Neural crest cell (in vitro differentiated cells): ENCODE results near the gene AP1M1. TPM values are rescaled to one million over a fixed set of nuclear protein-coding genes. Genes with fewer than 3 reads are reported as not detected.
"Not testable (repeated sequence)": the region's sequence is repeated elsewhere in the genome, so short reads cannot be mapped to it uniquely, and the experiment has no call there.

Experiments
- DNase-seq: peaks from one replicate; pipeline ENCODE4 v3.0.0; 2021; ENCODE audit warnings: low read depth, mixed read lengths, low spot score
- H3K27ac Mint-ChIP-seq: one replicate; pipeline ENCODE4 v1.8.0; 2021; ENCODE audit warnings: mild to moderate bottlenecking, mixed read lengths; ENCODE audit not compliant: unreplicated experiment
- H3K27me3 Mint-ChIP-seq: 2 replicates; pipeline ENCODE4 v1.8.0; 2021; ENCODE audit warnings: low read depth, mild to moderate bottlenecking, mixed read lengths
- H3K36me3 Mint-ChIP-seq: 2 replicates; pipeline ENCODE4 v1.8.0; 2021; ENCODE audit warnings: low read depth, mild to moderate bottlenecking, mixed read lengths
- H3K4me1 Mint-ChIP-seq: 2 replicates; pipeline ENCODE4 v1.8.0; 2021; ENCODE audit warnings: mixed read lengths
- H3K4me3 Mint-ChIP-seq: one replicate; pipeline ENCODE4 v1.8.0; 2021; ENCODE audit warnings: mild to moderate bottlenecking, mixed read lengths
- H3K9me3 Mint-ChIP-seq: 2 replicates; pipeline ENCODE4 v1.8.0; 2021; ENCODE audit warnings: mixed read lengths
- total RNA-seq: library from RNA; stranded (reverse); gene quantifications from 2 replicates; pipeline ENCODE4 v1.2.1, GENCODE V29; 2021
- TF ChIP-seq, protein P1 (sequence below): fragments of 200-600 bp; sonication (generic); conservative IDR thresholded peaks from 2 replicates; pipeline ENCODE4 v1.5.0; 2021; ENCODE audit warnings: antibody characterized with exemption, mild to moderate bottlenecking

The AP1M1 gene
- total RNA-seq, 1 donor from 2014 or later = 97.6 TPM

DNA sequence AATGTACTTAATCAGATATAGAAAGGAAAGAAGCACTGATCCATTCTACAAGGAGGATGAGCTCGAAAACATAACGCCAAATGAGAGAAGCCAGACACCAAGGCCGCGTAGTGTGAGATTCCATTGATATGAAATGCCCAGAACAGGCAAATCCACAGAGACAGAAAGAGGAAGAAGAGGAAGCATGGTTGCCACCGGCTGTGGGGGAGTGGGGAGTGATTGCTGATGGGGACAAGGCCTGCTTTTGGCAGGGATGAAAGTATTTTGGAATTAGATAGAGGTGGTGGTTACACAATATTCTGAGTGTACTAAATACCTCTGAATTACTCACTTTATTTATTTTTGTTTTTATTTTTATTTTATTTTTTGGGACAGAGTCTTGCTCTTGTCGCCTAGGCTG, 76.7 kb downstream of the AP1M1 start:
- Mint-ChIP-seq H3K36me3 (no peaks in the 10 kb centered on the region), H3K27ac (no peak overlapping the region), H3K4me1 (peaks cover 9% of the 10 kb centered on the region)

DNA sequence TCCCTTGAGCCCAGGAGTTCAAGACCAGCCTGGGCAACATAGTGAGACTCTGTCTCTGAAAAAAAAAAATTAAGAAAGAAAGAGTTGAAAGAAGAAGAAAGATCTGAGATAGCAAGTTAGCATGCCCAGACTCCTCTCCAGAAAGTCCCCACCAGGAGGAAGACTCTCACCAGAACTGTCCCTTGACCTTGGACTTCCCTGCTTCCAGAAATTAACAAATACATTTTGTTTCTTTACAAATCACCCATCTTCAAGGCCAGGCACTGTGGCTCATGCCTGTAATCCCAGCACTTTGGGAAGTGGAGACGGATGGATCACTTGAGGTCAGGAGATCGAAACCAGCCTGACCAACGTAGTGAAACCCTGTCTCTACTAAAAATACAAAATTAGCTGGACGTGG, 82.6 kb downstream of the AP1M1 start:
- Mint-ChIP-seq H3K36me3 (no peaks in the 10 kb centered on the region), H3K27me3 (peaks cover 4% of the 10 kb centered on the region), H3K9me3 (no peaks in the 10 kb centered on the region), H3K27ac (no peak overlapping the region), H3K4me1 (peaks cover 8% of the 10 kb centered on the region), H3K4me3 (no peak overlapping the region)
- TF ChIP-seq, protein P1, sequence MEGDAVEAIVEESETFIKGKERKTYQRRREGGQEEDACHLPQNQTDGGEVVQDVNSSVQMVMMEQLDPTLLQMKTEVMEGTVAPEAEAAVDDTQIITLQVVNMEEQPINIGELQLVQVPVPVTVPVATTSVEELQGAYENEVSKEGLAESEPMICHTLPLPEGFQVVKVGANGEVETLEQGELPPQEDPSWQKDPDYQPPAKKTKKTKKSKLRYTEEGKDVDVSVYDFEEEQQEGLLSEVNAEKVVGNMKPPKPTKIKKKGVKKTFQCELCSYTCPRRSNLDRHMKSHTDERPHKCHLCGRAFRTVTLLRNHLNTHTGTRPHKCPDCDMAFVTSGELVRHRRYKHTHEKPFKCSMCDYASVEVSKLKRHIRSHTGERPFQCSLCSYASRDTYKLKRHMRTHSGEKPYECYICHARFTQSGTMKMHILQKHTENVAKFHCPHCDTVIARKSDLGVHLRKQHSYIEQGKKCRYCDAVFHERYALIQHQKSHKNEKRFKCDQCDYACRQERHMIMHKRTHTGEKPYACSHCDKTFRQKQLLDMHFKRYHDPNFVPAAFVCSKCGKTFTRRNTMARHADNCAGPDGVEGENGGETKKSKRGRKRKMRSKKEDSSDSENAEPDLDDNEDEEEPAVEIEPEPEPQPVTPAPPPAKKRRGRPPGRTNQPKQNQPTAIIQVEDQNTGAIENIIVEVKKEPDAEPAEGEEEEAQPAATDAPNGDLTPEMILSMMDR = no peak
- no peak for DNase-seq

More for the DNA sequence above, 76.7 kb downstream of the AP1M1 start:
- no peak overlapping the region for H3K4me3 Mint-ChIP-seq
- no peak for DNase-seq
- TF ChIP-seq, protein P1 = no peak
- H3K9me3 Mint-ChIP-seq = no peaks in the 10 kb centered on the region
- H3K27me3 Mint-ChIP-seq = no peaks in the 10 kb centered on the region

DNA sequence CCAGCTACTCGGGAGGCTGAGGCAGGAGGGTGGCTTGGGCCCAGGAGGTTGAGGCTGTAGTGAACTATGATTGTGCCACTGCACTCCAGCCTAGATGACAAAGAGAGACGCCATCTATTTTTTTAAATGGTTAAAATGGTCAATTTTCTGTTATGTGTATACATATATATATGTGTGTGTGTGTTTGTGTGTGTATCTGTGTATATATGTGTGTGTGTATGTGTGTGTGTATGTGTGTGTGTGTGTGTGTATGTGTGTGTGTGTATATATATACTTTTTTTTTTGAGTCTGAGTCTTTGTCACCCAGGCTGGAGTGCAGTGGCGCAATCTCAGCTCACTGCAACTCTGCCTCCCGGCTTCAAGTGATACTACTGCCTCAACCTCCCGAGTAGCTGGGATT, 84.0 kb downstream of the AP1M1 start:
- DNase-seq = no peak
- Mint-ChIP-seq H3K9me3 (no peaks in the 10 kb centered on the region), H3K27ac (no peak overlapping the region), H3K4me1 (peaks cover 10% of the 10 kb centered on the region), H3K4me3 (no peak overlapping the region), H3K36me3 (no peaks in the 10 kb centered on the region), H3K27me3 (peaks cover 10% of the 10 kb centered on the region)
- TF ChIP-seq, protein P1 = no peak

DNA sequence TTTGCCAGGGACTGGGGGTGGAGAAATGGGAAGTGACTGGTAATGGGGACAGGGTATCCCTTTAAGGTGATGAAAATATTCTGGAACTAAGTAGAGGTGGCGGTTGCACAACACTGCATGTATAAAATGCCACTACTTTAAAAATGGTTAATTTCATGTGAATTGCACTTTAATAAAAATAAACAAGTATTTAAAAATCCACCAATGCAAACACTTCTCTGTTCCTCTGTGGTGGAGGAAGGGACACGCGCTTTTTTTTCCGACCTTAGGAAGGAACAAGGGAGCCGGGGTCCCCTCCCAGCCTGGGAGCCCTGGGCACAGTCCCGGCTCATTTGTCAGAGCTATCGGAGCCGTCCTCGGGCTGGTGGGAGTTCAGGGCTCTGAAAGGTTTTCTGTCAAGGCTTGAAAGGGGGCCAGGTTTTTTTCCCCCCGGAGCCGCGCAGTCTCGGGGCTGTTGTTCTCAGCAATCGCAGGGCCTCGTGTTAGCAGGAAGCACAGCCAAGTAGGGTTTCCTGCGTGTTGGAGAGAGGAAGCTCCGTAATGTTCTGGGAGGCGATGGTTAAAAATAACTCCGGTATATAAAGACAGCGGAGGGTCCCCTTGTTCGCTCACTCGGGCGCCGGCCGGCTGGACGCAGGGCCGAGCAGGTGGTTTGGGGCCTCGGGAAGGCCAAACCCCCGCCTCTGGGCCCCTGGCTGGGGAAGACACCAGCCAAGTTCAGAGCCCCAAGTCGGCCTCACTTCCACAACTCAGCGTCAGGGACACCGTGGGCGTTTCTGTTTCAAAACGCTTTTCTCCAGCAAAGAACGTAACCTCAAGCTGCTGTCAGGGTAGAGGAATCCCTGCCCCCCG, 85.7 kb downstream of the AP1M1 start:
- H3K4me1 Mint-ChIP-seq = peaks cover 14% of the 10 kb centered on the region
- no peak overlapping the region for H3K4me3 Mint-ChIP-seq
- H3K27ac Mint-ChIP-seq = peak overlapping the region; percentile 19
- H3K9me3 Mint-ChIP-seq = no peaks in the 10 kb centered on the region
- no peak for DNase-seq
- TF ChIP-seq, protein P1 = no peak
- no peaks in the 10 kb centered on the region for H3K36me3 Mint-ChIP-seq
- H3K27me3 Mint-ChIP-seq = peaks cover 16% of the 10 kb centered on the region

DNA sequence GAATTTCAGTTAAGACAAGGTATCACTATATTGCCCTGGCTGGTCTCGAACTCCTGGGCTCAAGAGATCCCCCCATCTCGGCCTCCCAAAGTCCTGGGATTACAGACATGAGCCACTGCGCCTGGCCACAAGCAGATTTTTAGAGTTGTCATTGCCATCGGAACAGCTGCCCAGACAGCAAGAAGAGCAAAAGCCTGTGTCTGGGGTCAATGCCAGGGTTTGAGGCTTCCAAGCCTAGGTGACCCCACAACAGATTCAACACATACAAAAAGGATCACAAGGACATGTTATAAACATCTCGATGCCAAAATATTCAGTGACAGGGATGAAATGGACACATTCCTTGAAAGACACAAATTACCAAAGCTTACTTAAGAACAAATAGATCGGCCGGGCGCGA, 86.8 kb downstream of the AP1M1 start:
- DNase-seq = no peak
- Mint-ChIP-seq H3K9me3 (no peaks in the 10 kb centered on the region), H3K27me3 (peaks cover 16% of the 10 kb centered on the region), H3K4me1 (peaks cover 14% of the 10 kb centered on the region), H3K36me3 (no peaks in the 10 kb centered on the region), H3K4me3 (no peak overlapping the region), H3K27ac (peak overlapping the region; percentile 57)
- TF ChIP-seq, protein P1 = no peak

DNA sequence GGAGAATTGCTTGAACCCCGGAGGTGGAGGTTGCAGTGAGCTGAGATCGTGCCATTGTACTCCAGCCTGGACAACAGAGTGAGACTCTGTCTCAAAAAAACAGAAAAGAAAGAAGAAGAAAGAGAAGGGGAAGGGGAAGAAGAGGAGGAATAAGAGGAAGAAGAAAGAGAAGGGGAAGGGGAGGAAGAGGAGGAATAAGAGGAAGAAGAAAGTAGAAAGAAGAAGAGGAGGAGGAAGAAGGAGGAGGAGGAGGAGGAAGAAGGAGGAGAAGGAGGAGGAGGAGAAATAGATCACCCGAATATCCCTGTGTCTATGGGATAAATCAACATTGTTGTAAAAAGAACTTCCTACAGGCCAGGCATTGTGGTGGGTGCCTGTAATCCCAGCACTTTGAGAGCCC, 87.4 kb downstream of the AP1M1 start:
- H3K4me3 Mint-ChIP-seq, H3K36me3 Mint-ChIP-seq, DNase-seq, H3K9me3 Mint-ChIP-seq, H3K27ac Mint-ChIP-seq: not testable (repeated sequence)
- Mint-ChIP-seq H3K27me3 (peaks cover 16% of the 10 kb centered on the region), H3K4me1 (peaks cover 14% of the 10 kb centered on the region)
